GM10248 (cell line): Measurements from ENCODE around the gene TRIM15.

Source experiments
- CTCF ChIA-PET: fragments of 300-600 bp; sonication (Branson Sonifier 250); formaldehyde crosslinking; extraction: SDS; loops from one replicate; lab custom pipeline; 2021; ENCODE audit warnings: antibody characterized with exemption; lab: Yijun Ruan, JAX
- POLR2A ChIA-PET: fragments of 350-650 bp; sonication (Branson Sonifier 250); formaldehyde crosslinking; extraction: SDS; loops from one replicate; lab custom pipeline; 2020; ENCODE audit warnings: antibody characterized with exemption; lab: Yijun Ruan, JAX
- DNase-seq: peaks from one replicate; pipeline ENCODE4 v3.0.0; 2012; ENCODE audit errors: extremely low spot score
- CTCF ChIP-seq: IDR thresholded peaks from 2 replicates; pipeline ENCODE4 v1.5.1; 2012; ENCODE audit warnings: mild to moderate bottlenecking, low read depth; ENCODE audit errors: extremely low read depth, missing control alignments, control extremely low read depth

Gene TRIM15

GRCh38 chr6:30180145-30180544, 16.8 kb downstream of the TRIM15 start:
- DNase-seq: no peak
- CTCF ChIA-PET: no interaction called here

GRCh38 chr6:30184417-30185031, 21.2 kb downstream of the TRIM15 start:
- POLR2A ChIA-PET: no interaction called here
- TF ChIP-seq CTCF: no peak
- DNase-seq: no peak
- CTCF ChIA-PET: no interaction called here

More at GRCh38 chr6:30180145-30180544, 16.8 kb downstream of the TRIM15 start:
- POLR2A ChIA-PET: no interaction called here
- TF ChIP-seq CTCF: no peak

- CTCF ChIA-PET: interaction anchor here (2.0 kb wide), 1 partner anchor 10 kb away, joined by 6 read pairs; no protein-coding TSS in a partner anchor
- no peak for TF ChIP-seq CTCF
- POLR2A ChIA-PET: no interaction called here
- DNase-seq: no peak
Measured at GRCh38 chr6:30185846-30186484, 22.6 kb downstream of the TRIM15 start.

- no peak for TF ChIP-seq CTCF
- ChIA-PET CTCF (interaction anchor here (1.4 to 2.1 kb wide), 2 partner anchors 57 to 85 kb away, joined by 4 to 7 read pairs; no protein-coding TSS in a partner anchor), POLR2A (no interaction called here)
- no peak for DNase-seq
Measured at GRCh38 chr6:30188541-30188940, 25.2 kb downstream of the TRIM15 start.

GRCh38 chr6:30192076-30192475, 28.7 kb downstream of the TRIM15 start:
- DNase-seq: no peak
- TF ChIP-seq CTCF: no peak
- ChIA-PET CTCF (no interaction called here), POLR2A (no interaction called here)

- ChIA-PET POLR2A (no interaction called here), CTCF (interaction anchor here (1.6 kb wide), 2 partner anchors 24 kb away, joined by 3 read pairs; no protein-coding TSS in a partner anchor)
- DNase-seq: no peak
- no peak for TF ChIP-seq CTCF
Measured at GRCh38 chr6:30194797-30195690, 31.7 kb downstream of the TRIM15 start.
